HepG2 (cell line): ENCODE results near the gene PFN1. TPM values are rescaled to one million over a fixed set of nuclear protein-coding genes. Genes with fewer than 3 reads are reported as not detected.
A peak's percentile ranks its signal among the peaks of the same experiment; 100 is the strongest.

Experiments used
- ATF7-NPFF ChIP-seq: sonication (generic); formaldehyde crosslinking; IDR thresholded peaks from 2 replicates; pipeline ENCODE4 v1.8.1; 2023; ENCODE audit warnings: mild to moderate bottlenecking, low read depth, missing genetic modification reagents, moderate library complexity
- DR1 ChIP-seq: sonication (generic); formaldehyde crosslinking; IDR thresholded peaks from 2 replicates; pipeline ENCODE4 v1.8.0; 2021; ENCODE audit warnings: mild to moderate bottlenecking, missing genetic modification reagents, inconsistent platforms
- GMEB1 ChIP-seq: sonication (generic); formaldehyde crosslinking; IDR thresholded peaks from 2 replicates; pipeline ENCODE4 v1.5.1; 2020; ENCODE audit warnings: missing genetic modification reagents, mild to moderate bottlenecking, borderline replicate concordance
- HDAC1 ChIP-seq: sonication (generic); formaldehyde crosslinking; IDR thresholded peaks from 2 replicates; pipeline ENCODE4 v1.5.1; 2020; ENCODE audit warnings: mild to moderate bottlenecking, missing genetic modification reagents
- KDM2A ChIP-seq: sonication (generic); formaldehyde crosslinking; IDR thresholded peaks from 2 replicates; pipeline ENCODE4 v1.4.0; 2020; ENCODE audit warnings: low read depth, missing genetic modification reagents, borderline replicate concordance
- MIER3 ChIP-seq: IDR thresholded peaks from 2 replicates; pipeline ENCODE4 v1.6.1; 2016; ENCODE audit warnings: missing compliant biosample characterization, borderline replicate concordance
- NFYB ChIP-seq: sonication (generic); formaldehyde crosslinking; IDR thresholded peaks from 2 replicates; pipeline ENCODE4 v1.4.0; 2020; ENCODE audit warnings: missing genetic modification reagents
- NR0B2 ChIP-seq: sonication (generic); formaldehyde crosslinking; IDR thresholded peaks from 2 replicates; pipeline ENCODE4 v1.4.0; 2020; ENCODE audit warnings: mild to moderate bottlenecking, missing genetic modification reagents
- NR2F6 ChIP-seq, 2 experiments: IDR thresholded peaks; 2 replicates each; pipeline ENCODE4 v1.6.1; 2016; ENCODE audit warnings: antibody characterized with exemption in 1 of 2, mild to moderate bottlenecking in 1 of 2
- SIN3A ChIP-seq: IDR thresholded peaks from 2 replicates; pipeline ENCODE4 v1.6.1; 2011; ENCODE audit warnings: low read depth, mild to moderate bottlenecking, control low read depth, low read length, borderline replicate concordance
- SOX13 ChIP-seq, 3 experiments: fragments of 450-650 bp in 1 of 3; sonication (generic) in 1 of 3; formaldehyde crosslinking in 1 of 3; IDR thresholded peaks in 2 of 3; conservative IDR thresholded peaks in 1 of 3; 2 replicates each; pipeline versions ENCODE4 v1.5.0 to v1.6.1; 2016 to 2020; ENCODE audit warnings: antibody characterized with exemption in 1 of 3, mild to moderate bottlenecking in 1 of 3, missing compliant biosample characterization in 1 of 3, missing genetic modification reagents in 1 of 3, moderate library complexity in 1 of 3
- TFAP4 ChIP-seq: sonication (generic); IDR thresholded peaks from 2 replicates; pipeline ENCODE4 v1.6.1; 2016; ENCODE audit warnings: low read depth, borderline replicate concordance
- ZMAT3 ChIP-seq: sonication (generic); formaldehyde crosslinking; conservative IDR thresholded peaks from 2 replicates; pipeline ENCODE4 v1.7.0; 2021; ENCODE audit warnings: missing genetic modification reagents
- ZNF136 ChIP-seq: sonication (generic); formaldehyde crosslinking; IDR thresholded peaks from 2 replicates; pipeline ENCODE4 v1.8.1; 2022; ENCODE audit warnings: low read depth, mild to moderate bottlenecking, moderate library complexity, missing genetic modification reagents
- ZNF430 ChIP-seq: sonication (generic); formaldehyde crosslinking; IDR thresholded peaks from 2 replicates; pipeline ENCODE4 v1.9.0; 2021; ENCODE audit warnings: mild to moderate bottlenecking, missing genetic modification reagents
- ZNF501 ChIP-seq: sonication (generic); formaldehyde crosslinking; IDR thresholded peaks from 2 replicates; pipeline ENCODE4 v1.5.1; 2020; ENCODE audit warnings: mild to moderate bottlenecking, moderate library complexity, missing genetic modification reagents
- ZNF670 ChIP-seq: sonication (generic); formaldehyde crosslinking; IDR thresholded peaks from 2 replicates; pipeline ENCODE4 v1.8.0; 2022; ENCODE audit warnings: mild to moderate bottlenecking, missing genetic modification reagents, borderline replicate concordance
- ZNF788 ChIP-seq: sonication (generic); formaldehyde crosslinking; IDR thresholded peaks from 2 replicates; pipeline ENCODE4 v1.5.0; 2020; ENCODE audit warnings: mild to moderate bottlenecking, missing genetic modification reagents, borderline replicate concordance
- ZSCAN31 ChIP-seq: sonication (generic); formaldehyde crosslinking; IDR thresholded peaks from 2 replicates; pipeline ENCODE4 v1.5.0; 2020; ENCODE audit warnings: low read depth, mild to moderate bottlenecking, missing genetic modification reagents
- polyA plus RNA-seq, 8 experiments: library from polyadenylated mRNA; depleted of rRNA in 3 of 8; stranded (reverse) in 7 of 8; unstranded in 1 of 8; fragments of >200 nt; fragmentation: Illumina TruSeq in 4 of 8; extraction: Trizol in 4 of 8; gene quantifications; 2 replicates each; pipeline versions ENCODE4 v1.2.1 to v1.2.3, GENCODE V29; 2011 to 2016; ENCODE audit warnings: low read depth in 4 of 8, missing spikeins in 1 of 8, mixed read lengths in 1 of 8; ENCODE audit not compliant: insufficient read depth in 1 of 8
- total RNA-seq, 5 experiments: library from RNA; depleted of rRNA; stranded (reverse); fragments of >200 nt; fragmentation: Illumina TruSeq; extraction: Trizol; gene quantifications; 2 replicates each; pipeline ENCODE4 v1.2.3, GENCODE V29; 2016; ENCODE audit warnings: low read depth in 1 of 5
- TF ChIP-seq, protein P1 (sequence below): sonication (generic); formaldehyde crosslinking; IDR thresholded peaks from 2 replicates; pipeline ENCODE4 v1.4.0; 2020; ENCODE audit warnings: mild to moderate bottlenecking, missing genetic modification reagents
- TF ChIP-seq, protein P2 (sequence below): IDR thresholded peaks from 2 replicates; pipeline ENCODE4 v1.6.1; 2016; ENCODE audit warnings: missing genetic modification reagents, missing compliant biosample characterization

Gene PFN1
- total and polyA plus RNA-seq, 2 of the 13 experiments (the other 11 are each of a cell fraction or from before 2014, with no cell fraction given): 494 to 613 TPM

DNA sequence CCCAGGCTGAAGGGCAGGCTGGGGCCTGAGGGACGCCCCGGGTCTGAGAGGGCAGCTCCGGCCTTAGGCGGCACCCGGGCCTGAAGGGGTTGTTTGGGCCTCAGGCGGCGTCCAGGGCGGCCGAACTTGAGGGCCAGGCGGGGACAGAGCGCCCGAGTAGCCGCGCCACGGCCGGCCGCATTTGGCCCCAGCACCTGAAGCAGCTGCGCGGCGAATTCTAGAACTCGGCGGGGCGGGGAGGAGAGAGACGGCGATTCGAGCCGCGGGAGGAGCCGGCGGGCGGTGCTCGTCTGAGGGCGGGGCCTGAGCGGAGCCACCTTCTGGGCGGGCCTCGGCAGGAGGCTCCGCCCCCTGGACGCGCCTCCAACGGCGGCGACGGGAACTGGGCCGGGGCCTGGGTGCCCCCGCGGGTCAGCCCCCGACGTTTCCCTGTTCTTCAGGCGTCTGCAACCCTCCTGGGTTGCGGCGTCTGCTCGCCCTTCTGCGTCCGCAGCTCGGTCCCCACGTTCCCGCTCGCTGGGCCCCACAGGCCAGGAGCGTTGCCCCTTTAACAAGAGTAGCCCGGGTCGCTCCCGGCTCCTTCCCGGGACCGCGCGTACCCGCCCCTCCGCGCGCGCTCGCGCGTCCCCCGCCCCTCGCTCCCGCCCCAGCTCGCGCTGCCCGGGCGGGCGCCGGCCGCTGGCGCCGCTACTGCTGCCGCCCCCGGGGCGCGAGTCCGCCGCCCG lies 49.1 kb upstream of the PFN1 start, which contains the start of the genes INCA1 and KIF1C (continued):
- TF ChIP-seq KDM2A (CRISPR knock-in tag) (peak; percentile 83), GMEB1 (peak; percentile 63; the same call in 1 of the 2 replicates), ZMAT3 (CRISPR knock-in tag) (0 out of 2 replicates have a peak, but pooled peaks have one; percentile 87), DR1 (CRISPR knock-in tag) (0 out of 2 replicates have a peak, but pooled peaks have one; percentile 46), NFYB (CRISPR knock-in tag) (0 out of 2 replicates have a peak, but pooled peaks have one; percentile 10), ZNF670 (CRISPR knock-in tag) (0 out of 2 replicates have a peak, but pooled peaks have one; percentile 46), ZNF430 (peak; percentile 54; the same call in 1 of the 2 replicates), SIN3A (peak; percentile 48; the same call in 1 of the 2 replicates), ZSCAN31 (CRISPR knock-in tag) (peak; percentile 57), SOX13 (IDR thresholded peaks at IDR 0.05) (no peak; the same call in 1 of the 2 replicates), SOX13 (CRISPR knock-in tag; conservative IDR thresholded peaks at IDR 0.05 in 1 of 2, IDR thresholded peaks at IDR 0.05 in 1 of 2) (no peak), ZNF501 (CRISPR knock-in tag) (peak; percentile 56; the same call in 1 of the 2 replicates), NR0B2 (CRISPR knock-in tag) (peak; percentile 43; the same call in 1 of the 2 replicates), MIER3 (peak; percentile 44; the same call in 1 of the 2 replicates), ATF7-NPFF (peak; percentile 28; the same call in 1 of the 2 replicates), HDAC1 (CRISPR knock-in tag) (peak; percentile 37; the same call in 1 of the 2 replicates), NR2F6 (IDR thresholded peaks at IDR 0.05) (no peak), NR2F6 (CRISPR knock-in tag; IDR thresholded peaks at IDR 0.05) (0 out of 2 replicates have a peak, but pooled peaks have one; percentile 11), ZNF136 (peak; percentile 77; the same call in 1 of the 2 replicates), ZNF788 (CRISPR knock-in tag) (peak; percentile 72; the same call in 1 of the 2 replicates), TFAP4 (peak; percentile 71; the same call in 1 of the 2 replicates)
- TF ChIP-seq, protein P1, sequence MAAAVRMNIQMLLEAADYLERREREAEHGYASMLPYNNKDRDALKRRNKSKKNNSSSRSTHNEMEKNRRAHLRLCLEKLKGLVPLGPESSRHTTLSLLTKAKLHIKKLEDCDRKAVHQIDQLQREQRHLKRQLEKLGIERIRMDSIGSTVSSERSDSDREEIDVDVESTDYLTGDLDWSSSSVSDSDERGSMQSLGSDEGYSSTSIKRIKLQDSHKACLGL (CRISPR knock-in tag): peak; percentile 67; the same call in 1 of the 2 replicates
- TF ChIP-seq, protein P2, sequence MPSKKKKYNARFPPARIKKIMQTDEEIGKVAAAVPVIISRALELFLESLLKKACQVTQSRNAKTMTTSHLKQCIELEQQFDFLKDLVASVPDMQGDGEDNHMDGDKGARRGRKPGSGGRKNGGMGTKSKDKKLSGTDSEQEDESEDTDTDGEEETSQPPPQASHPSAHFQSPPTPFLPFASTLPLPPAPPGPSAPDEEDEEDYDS (CRISPR knock-in tag): peak; percentile 62
